HG03064 (cell line): ENCODE measurements around the gene CMBL.

Experiments used
- ATAC-seq: cut with Tn5 transposase; IDR thresholded peaks from one replicate; pipeline ENCODE4 v1.9.1; 2021; ENCODE audit warnings: low read depth; ENCODE audit not compliant: unreplicated experiment

CMBL gene

DNA sequence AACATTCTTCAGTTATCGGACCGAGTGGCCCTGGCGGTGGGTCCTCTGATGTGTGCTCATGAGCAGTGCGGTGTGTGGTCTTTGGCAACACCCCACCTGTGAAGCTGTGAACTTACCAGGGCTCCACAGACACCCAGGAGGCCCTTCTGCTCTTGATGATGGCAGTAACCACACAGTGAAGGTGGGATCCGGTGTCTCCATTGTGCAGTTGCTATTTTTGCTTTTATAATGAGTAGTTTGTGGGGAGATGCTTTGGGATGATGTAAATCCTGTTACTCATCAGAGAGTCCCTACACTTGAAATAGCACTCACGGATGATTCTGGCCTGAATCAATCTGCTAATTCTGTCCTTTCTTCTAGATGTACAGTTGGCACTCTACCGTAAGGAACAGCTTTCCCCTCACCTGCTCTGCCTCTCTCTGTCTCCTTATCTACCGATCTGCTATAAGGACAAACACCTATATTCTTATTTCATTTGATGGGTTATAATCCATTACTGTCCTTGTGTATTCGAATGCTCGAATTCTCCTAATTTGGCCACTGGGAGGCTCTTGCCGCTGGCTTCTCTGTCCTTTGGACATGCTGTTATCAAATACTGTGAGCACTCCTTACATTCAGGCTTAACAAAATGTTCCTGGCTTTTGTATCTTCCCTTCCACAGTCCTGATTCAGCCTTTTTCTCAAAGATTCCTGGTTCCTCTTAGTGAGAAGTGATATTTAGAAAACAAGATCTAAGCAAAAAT lies 78.2 kb downstream of the CMBL start:
- no peak for ATAC-seq

DNA sequence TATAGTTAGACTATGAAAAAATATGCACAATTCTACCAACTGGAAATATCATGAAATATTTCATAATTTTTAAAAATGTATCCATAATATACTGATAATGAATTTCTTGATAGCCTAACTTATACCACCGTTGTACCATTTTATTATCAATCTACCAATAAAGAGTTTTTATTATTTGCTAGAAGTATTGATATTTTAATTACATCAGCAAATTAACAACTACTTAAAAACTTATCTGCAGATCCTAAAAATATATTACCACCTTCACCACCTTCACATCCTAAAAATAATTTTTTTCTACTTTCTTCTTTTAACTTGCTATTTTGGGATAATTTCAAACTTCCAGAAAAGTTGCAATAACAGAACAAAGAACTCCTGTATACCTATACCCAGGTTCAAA lies 79.4 kb downstream of the CMBL start:
- ATAC-seq: no peak
